NCI-H1048 (cell line): Measurements from ENCODE around the gene NR2C2AP.
"Not testable (repeated sequence)": the region's sequence is repeated elsewhere in the genome, so short reads cannot be mapped to it uniquely, and the experiment has no call there.

ENCODE experiments used
- DNase-seq: peaks from one replicate; lab custom pipeline; 2025; lab: John Stamatoyannopoulos, UW

The NR2C2AP gene

DNA sequence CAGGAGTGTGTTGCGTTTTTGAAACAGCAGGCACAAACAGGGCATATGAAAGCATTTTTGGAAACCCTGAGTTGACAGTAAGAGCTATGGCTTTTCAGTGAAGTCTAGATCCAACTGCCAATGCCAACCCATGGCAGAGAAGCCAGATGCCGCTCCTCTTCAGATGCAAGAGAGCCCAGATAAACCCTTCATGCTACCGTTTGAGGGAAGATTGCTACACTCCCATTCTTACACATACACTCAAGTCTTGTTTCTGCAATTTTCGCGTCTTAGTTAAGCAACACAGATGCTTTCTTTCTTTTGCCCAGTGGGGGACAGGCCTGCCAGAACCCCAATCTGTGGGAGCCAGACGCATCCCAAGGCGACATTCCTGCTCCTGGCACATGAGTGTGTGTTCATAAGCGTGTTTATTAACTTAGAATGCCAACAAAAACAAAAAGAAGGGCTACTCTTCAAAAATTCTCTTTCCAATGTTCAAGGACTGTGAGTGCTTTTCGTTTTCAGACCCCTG lies 21.7 kb downstream of the NR2C2AP start:
- DNase-seq = no peak

GRCh38 chr19:19179548-19180441 lies 23.4 kb downstream of the NR2C2AP start:
- DNase-seq = no peak

GRCh38 chr19:19176950-19177349 lies 26.3 kb downstream of the NR2C2AP start:
- DNase-seq = no peak

GRCh38 chr19:19173243-19173642 lies 30.0 kb downstream of the NR2C2AP start:
- not testable (repeated sequence) for DNase-seq

DNA sequence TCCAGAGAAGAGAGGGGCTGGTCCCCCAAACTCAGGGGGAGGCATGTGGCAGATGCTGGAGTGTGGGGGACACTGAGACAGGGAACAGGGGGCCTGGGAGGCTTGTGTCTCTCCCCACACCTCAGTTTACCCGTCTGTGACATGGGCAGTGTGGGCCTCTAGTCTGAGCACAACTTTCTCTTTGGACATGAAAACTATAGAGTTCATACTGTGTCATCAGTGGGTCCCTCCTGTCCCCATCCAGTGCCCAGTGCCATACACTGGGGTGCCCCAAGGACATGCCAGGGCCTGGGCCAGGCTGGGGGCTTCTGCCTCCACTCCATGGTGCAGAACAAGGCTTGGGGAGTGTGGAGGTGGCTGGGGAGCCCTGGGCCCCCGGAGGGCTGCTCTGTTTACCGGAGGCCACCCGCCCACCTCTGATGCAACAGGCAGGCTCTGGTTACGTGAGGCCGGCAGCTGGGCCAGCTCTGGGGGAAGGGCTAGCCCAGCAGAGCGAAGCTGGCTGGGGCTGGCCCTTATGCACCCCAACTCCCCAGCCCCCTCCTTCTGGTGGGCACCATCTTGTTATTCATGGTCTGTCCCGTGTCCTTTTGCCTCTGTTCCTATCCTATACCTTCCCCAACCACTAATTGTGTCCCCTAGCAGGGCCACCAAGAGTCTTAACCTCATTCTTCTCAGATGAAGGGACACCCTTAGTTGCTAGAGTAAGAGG lies 31.2 kb downstream of the NR2C2AP start:
- DNase-seq = no peak

DNA sequence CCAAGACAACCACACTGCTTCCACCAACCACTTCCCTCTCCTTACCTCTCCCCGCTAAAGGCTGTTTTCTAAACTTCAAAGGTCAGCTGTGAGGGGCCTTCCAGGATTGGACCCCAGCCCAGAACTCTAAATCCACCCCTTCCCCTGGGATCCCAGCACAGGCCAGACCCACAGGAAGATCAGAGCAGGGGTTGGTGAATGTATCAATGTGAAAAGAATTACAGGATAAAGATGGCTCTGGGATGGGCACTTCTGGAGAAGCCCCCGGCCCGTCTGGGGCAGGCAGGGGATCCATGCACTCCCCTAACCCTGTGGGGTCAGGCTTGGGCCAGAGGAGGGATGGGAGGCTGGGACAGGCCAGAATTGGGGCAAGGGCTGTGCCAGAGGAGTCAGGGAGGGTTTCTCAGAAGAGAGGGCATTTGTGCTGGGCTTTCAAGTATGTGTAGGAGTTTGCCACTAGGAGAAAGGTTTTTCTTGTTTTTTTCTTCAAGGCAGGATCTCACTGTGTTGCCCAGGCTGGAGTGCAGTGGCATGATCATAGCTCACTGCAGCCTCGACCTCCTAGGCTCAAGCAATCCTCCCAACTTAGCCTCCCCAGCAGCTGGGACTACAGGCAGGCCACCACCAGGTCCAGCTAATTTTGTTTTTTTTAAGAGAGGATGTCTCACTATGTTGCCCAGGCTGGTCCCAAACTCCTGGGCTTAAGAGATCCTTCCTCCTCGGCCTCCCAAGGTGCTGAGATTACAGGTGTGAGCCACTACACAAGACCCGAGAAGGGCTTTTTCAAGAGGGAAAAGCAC lies 32.1 kb downstream of the NR2C2AP start:
- no peak for DNase-seq

GRCh38 chr19:19170053-19170872 lies 33.0 kb downstream of the NR2C2AP start, which contains the start of gene MEF2B:
Gene MEF2B (minus strand): TSS chr19:19170263. CDS start chr19:19150735, 19,528 bp downstream.
- peak; percentile 67 for DNase-seq

DNA sequence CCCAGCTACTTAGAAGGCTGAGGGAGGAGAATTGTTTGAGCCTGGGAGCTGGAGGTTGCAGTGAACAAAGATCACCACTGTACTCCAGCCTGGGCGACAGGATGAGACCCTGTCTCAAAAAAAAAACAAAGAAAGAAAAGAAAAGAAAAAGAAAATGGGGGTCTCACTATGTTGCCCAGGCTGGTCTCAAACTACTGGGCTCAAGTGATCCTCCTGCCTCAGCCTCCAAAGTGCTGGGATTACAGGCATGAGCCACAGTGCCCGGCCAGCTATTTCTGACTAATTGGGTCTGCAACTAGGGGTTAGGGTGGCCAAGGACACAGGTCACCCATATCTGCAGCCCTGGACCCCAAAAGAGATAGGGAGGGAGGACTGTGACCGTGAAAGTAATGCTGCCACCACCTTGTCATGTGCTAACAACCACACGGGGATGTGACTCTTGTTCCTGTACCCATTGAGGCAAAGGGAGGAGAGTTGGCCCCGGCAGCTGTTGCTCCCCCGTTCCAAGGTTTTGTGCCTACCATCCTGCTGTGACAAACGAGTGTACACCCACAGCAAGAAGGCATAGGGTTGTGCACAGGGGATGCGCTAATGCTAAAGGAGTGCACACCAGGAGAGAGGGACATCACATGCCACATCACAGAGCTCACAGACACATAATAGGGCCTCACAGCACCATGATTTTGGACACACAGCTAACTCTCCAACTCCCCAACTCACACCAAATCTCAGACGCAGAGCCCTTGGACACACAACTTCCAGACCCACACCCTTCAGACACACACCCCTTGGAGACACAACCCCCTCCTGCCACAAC lies 33.8 kb downstream of the NR2C2AP start:
- no peak for DNase-seq

DNA sequence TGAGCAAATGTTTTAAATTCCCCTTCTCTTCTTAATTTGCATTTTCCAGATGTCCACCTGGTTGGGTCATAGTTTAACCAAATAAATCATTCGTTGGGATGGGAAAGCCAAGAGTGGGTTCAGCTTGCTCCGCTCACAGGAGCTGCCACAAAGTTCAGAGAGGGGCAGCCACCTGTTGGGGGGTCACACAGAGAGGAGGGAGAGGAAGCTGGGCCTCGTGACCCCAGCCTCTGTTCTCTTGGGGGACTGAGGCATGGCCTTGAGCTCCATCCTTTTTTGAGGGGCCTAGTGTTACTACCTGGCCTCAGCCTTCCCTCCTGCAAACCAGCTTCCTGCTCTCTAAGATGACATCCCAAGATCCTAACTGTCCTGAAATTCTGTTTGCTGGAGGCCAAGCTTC lies 35.6 kb downstream of the NR2C2AP start:
- no peak for DNase-seq

DNA sequence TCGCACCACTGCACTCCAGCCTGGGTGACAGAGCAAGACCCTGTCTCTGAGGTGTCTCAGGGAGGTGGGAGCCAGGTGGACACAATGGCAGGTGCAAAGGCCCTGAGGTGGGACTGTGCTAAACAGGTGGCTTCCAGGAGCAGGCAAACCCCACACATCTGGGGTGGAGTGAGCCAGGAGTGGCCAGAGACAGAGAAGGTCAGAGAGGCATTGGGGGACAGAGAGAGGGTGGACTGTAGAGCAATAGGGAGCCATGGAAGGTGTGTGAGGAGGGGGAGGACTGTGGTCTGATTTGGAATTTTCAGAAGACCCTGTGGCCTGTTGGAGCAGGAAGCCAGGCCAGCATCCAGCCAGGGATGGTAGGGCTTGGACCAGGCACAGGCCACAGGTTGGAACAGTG lies 37.8 kb downstream of the NR2C2AP start:
- no peak for DNase-seq

DNA sequence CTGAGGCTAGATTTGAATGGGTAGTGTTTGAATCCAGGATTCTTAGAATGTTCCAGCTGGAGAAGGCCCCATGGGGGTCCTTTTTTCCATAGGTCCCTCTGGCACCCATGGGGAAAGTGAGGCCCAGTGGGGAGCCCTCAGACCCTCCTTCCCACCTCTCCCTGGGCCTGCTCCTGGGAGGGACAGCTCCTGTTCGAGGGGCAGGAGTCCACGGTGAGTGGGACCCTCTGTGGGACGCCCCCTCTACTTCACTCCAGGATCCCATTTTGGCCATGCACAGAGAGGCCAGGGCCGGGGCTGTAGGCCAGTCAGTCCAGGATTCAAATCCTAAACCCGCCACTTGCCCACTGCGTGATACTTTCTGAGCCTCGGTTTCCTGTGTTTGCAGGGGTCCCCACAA lies 40.7 kb downstream of the NR2C2AP start:
- no peak for DNase-seq

DNA sequence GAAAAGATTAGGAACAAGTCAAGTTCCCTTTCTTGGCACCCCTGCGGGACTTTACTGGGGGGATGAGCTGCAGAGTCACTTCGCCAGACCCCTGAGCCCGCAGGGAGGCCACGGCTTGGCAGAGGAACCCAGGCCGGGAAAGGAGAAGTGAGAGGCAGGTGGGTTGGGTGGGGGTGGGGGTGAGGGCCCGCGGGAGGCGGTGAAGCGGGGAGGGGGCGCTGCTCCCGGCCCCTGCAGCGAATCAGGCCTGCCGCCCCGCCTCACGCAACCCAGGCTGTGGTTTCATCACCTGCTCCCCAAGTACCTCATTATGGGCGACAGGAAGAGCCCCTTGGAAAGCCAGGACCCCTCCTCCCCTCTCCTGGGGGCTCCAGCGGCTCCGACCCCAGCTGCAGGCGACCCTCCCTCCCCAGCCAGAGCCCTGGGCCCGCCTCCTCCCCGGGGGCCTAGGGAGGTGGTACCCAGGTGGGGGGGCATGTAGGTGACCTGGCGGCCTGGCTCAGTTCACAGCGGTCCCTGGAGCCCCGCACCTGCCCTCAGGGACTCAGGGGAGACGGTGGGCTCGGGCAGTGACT lies 42.7 kb downstream of the NR2C2AP start:
- no peak for DNase-seq

DNA sequence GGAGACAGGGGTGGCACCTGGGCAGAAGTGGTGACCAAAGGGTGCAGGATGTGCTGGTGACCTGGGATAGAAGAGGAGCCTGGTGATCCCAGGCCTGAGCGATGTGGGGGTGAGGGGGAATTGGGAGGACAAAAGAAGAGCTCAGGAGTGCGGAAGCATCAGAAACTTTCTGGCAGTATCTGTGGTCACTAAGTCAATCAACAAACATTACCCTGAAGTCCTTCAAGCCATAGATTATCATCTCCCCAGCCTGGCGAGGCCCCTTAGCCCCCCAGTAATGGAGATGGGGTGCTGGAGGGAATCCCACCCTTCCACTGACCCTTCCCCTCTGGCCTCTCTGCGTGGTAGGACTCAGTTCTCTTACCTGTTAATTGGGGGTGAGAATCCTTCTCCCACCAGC lies 43.7 kb downstream of the NR2C2AP start:
- no peak for DNase-seq

DNA sequence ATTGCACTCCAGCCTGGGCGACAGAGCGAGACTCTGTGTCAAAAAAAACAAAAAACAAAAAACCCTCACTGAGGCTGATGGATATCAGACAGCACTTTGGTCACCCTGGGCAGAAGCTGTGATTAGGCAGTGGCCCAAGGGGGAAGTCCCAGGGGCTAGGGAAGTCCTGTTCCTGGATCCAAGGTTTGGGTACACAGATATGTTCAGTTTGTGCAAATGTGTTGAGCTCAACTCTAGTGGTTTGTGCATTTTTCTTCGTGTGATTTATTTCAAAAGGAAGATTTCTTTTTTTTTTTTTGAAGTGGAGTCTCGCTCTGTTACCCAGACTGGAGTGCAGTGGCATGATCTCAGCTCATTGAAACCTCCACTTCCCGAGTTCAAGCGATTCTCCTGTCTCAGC lies 45.4 kb downstream of the NR2C2AP start:
- no peak for DNase-seq

- no peak for DNase-seq
These were observed 47.6 kb downstream of the NR2C2AP start for GRCh38 chr19:19155495-19156219.

DNA sequence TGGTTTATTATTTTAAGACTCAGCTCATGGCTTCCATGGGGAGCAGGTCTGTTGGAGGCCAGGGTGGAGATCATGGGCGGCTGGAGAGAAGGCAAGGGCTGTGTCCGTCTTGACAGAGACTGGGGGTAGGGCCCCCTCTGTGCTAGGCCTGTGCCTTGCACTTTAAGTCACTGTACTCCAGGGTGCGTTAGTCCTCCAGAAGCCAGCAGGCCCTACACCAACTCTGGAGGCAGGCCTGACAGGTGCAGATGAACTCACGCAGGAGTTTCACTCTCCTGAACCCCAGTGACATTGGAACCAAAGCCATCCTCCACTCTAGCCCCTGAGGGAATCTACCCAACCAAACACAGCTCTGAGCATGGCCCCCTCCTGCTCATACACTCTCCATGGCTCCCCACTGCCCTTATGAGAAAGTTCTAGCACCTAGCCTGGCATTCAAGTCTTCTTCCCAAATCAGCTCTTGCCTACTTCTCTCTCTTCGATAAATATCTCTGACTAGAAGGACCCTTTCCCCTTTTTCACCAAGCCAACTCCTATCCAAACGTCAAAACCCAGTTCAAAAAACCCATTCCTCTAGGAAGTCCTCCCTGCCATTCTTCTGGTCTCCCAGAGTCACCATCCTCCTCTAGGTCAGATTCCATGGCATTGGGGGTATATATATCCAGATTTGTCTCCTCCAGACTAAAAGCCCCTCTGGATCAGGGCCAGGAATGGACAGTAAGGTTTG lies 48.3 kb downstream of the NR2C2AP start:
- DNase-seq = no peak

- no peak for DNase-seq
These were observed 50.4 kb downstream of the NR2C2AP start for GRCh38 chr19:19152668-19153384.

DNA sequence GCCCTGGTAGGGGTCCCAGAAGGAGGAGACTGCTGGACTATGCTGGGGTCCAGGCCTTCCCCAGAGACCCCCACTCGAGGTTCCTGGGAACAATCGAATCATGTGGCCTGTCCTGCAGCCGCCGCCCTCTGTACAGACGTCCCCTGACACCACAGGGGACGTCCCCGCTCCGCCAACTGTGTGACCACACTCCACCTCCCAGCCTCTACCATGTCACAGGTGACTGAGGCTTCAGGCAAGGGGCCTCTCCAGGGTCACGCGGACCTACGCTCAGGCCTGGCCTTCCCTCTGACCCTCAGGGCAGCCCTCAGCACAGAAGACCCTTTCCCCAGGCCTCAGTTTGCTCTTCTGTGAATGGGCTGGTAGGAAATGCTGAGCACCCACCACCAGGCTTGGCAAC lies 51.8 kb downstream of the NR2C2AP start:
- DNase-seq = no peak
